HepG2 (cell line): ENCODE measurements around the gene F2RL2.

Experiments
- DNMT1 ChIP-seq: sonication (generic); formaldehyde crosslinking; IDR thresholded peaks from 2 replicates; pipeline ENCODE4 v1.5.1; 2020; ENCODE audit warnings: mild to moderate bottlenecking, missing genetic modification reagents
- GFI1 ChIP-seq: sonication (generic); formaldehyde crosslinking; IDR thresholded peaks from 2 replicates; pipeline ENCODE4 v1.5.0; 2020; ENCODE audit warnings: missing genetic modification reagents, mild to moderate bottlenecking, borderline replicate concordance
- MYC ChIP-seq: sonication (generic); formaldehyde crosslinking; IDR thresholded peaks from 2 replicates; pipeline ENCODE4 v1.9.0; 2021; ENCODE audit warnings: missing genetic modification reagents, borderline replicate concordance
- NR2F6 ChIP-seq, 2 experiments: IDR thresholded peaks; 2 replicates each; pipeline ENCODE4 v1.6.1; 2016; ENCODE audit warnings: antibody characterized with exemption in 1 of 2, mild to moderate bottlenecking in 1 of 2
- POLR2AphosphoS5 ChIP-seq: IDR thresholded peaks from 2 replicates; pipeline ENCODE4 v1.6.1; 2012; ENCODE audit warnings: low read depth, low read length
- SIN3A ChIP-seq: IDR thresholded peaks from 2 replicates; pipeline ENCODE4 v1.6.1; 2011; ENCODE audit warnings: low read depth, mild to moderate bottlenecking, control low read depth, low read length, borderline replicate concordance
- SKIL ChIP-seq: sonication (generic); formaldehyde crosslinking; IDR thresholded peaks from 2 replicates; pipeline ENCODE4 v1.8.0; 2022; ENCODE audit warnings: missing genetic modification reagents, mild to moderate bottlenecking, moderate library complexity, borderline replicate concordance
- ZNF354B ChIP-seq: sonication (generic); formaldehyde crosslinking; IDR thresholded peaks from 2 replicates; pipeline ENCODE4 v1.8.0; 2022; ENCODE audit warnings: mild to moderate bottlenecking, missing genetic modification reagents
- TF ChIP-seq, protein P1 (sequence below): sonication (generic); formaldehyde crosslinking; IDR thresholded peaks from 2 replicates; pipeline ENCODE4 v1.4.0; 2020; ENCODE audit warnings: missing genetic modification reagents
- TF ChIP-seq, protein P2 (sequence below): sonication (generic); formaldehyde crosslinking; IDR thresholded peaks from 2 replicates; pipeline ENCODE4 v1.5.0; 2020; ENCODE audit warnings: mild to moderate bottlenecking, missing genetic modification reagents, moderate library complexity
- TF ChIP-seq, protein P3 (sequence below): sonication (generic); formaldehyde crosslinking; conservative IDR thresholded peaks from 2 replicates; pipeline ENCODE4 v1.4.0; 2020; ENCODE audit warnings: mild to moderate bottlenecking, missing genetic modification reagents, moderate library complexity

DNA sequence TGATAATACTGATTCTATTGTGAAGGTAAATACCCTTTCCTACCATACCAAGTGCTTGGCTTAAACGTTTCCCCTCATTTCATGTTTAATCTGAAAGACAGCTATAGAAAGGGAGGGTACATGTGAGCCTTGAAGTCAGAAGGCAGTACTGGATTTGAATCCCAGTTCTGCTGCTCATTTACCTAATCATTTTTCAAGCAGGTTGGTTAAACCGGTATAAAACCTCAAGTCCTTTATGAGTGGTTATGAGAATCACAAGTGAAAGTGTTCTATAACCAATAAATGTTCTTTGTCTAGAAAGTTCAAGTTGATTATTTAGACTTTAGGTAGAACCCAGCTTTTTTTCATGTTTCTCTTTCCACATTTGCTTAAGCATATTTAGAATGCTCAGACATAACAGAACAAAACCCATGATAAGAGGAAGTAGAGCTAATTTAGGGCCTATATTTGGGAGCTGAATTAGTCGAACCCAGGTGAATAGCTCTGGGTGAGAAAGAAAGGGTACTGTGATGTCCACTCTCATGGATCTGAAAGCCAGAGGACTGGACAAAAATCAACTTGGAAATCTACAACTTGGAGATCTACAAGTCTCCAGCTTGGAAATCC is 29.7 kb upstream of the F2RL2 start:
- TF ChIP-seq SKIL (CRISPR knock-in tag) (no peak), NR2F6 (IDR thresholded peaks at IDR 0.05) (no peak), NR2F6 (CRISPR knock-in tag; IDR thresholded peaks at IDR 0.05) (no peak), SIN3A (no peak), GFI1 (CRISPR knock-in tag) (no peak), DNMT1 (no peak), ZNF354B (CRISPR knock-in tag) (no peak), MYC (CRISPR knock-in tag) (no peak), POLR2AphosphoS5 (no peak)
- TF ChIP-seq, protein P1, sequence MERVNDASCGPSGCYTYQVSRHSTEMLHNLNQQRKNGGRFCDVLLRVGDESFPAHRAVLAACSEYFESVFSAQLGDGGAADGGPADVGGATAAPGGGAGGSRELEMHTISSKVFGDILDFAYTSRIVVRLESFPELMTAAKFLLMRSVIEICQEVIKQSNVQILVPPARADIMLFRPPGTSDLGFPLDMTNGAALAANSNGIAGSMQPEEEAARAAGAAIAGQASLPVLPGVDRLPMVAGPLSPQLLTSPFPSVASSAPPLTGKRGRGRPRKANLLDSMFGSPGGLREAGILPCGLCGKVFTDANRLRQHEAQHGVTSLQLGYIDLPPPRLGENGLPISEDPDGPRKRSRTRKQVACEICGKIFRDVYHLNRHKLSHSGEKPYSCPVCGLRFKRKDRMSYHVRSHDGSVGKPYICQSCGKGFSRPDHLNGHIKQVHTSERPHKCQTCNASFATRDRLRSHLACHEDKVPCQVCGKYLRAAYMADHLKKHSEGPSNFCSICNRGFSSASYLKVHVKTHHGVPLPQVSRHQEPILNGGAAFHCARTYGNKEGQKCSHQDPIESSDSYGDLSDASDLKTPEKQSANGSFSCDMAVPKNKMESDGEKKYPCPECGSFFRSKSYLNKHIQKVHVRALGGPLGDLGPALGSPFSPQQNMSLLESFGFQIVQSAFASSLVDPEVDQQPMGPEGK (CRISPR knock-in tag) = no peak
- TF ChIP-seq, protein P2, sequence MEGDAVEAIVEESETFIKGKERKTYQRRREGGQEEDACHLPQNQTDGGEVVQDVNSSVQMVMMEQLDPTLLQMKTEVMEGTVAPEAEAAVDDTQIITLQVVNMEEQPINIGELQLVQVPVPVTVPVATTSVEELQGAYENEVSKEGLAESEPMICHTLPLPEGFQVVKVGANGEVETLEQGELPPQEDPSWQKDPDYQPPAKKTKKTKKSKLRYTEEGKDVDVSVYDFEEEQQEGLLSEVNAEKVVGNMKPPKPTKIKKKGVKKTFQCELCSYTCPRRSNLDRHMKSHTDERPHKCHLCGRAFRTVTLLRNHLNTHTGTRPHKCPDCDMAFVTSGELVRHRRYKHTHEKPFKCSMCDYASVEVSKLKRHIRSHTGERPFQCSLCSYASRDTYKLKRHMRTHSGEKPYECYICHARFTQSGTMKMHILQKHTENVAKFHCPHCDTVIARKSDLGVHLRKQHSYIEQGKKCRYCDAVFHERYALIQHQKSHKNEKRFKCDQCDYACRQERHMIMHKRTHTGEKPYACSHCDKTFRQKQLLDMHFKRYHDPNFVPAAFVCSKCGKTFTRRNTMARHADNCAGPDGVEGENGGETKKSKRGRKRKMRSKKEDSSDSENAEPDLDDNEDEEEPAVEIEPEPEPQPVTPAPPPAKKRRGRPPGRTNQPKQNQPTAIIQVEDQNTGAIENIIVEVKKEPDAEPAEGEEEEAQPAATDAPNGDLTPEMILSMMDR (CRISPR knock-in tag) = no peak
- TF ChIP-seq, protein P3, sequence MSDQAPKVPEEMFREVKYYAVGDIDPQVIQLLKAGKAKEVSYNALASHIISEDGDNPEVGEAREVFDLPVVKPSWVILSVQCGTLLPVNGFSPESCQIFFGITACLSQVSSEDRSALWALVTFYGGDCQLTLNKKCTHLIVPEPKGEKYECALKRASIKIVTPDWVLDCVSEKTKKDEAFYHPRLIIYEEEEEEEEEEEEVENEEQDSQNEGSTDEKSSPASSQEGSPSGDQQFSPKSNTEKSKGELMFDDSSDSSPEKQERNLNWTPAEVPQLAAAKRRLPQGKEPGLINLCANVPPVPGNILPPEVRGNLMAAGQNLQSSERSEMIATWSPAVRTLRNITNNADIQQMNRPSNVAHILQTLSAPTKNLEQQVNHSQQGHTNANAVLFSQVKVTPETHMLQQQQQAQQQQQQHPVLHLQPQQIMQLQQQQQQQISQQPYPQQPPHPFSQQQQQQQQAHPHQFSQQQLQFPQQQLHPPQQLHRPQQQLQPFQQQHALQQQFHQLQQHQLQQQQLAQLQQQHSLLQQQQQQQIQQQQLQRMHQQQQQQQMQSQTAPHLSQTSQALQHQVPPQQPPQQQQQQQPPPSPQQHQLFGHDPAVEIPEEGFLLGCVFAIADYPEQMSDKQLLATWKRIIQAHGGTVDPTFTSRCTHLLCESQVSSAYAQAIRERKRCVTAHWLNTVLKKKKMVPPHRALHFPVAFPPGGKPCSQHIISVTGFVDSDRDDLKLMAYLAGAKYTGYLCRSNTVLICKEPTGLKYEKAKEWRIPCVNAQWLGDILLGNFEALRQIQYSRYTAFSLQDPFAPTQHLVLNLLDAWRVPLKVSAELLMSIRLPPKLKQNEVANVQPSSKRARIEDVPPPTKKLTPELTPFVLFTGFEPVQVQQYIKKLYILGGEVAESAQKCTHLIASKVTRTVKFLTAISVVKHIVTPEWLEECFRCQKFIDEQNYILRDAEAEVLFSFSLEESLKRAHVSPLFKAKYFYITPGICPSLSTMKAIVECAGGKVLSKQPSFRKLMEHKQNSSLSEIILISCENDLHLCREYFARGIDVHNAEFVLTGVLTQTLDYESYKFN (CRISPR knock-in tag) = no peak
